SH-SY5Y (cell line): ENCODE measurements around the gene GPD1L.

Experiments used
- GATA2 ChIP-seq: IDR thresholded peaks from 2 replicates; pipeline ENCODE4 v1.6.1; 2011; ENCODE audit warnings: mild to moderate bottlenecking, low read depth, low read length
- GATA3 ChIP-seq: IDR thresholded peaks from 2 replicates; pipeline ENCODE4 v1.6.1; 2011; ENCODE audit warnings: low read depth, mild to moderate bottlenecking, low read length, moderate library complexity

DNA sequence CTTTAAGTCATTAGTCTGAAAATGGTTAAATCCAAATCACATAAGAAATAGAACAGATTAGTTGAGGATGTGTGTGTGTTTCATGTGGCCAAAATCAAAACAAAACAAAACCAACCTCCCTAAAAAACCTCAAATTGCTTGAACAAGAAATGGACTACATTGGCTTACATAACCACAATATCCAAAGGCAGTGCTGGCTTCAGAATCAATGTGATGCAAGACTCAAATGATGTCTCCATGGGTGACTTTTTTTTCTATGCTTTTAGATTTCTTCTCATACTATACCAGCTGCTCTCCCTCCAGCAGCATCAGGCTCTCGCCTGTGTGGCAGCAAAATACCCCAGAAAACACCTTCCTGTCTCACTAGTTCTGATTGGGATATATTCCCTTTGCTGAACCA is 96.1 kb downstream of the GPD1L start:
- TF ChIP-seq GATA2 (no peak), GATA3 (no peak)
